ENCODE results near the gene CNPY1. TPM values are rescaled to one million over a fixed set of nuclear protein-coding genes. Genes with fewer than 3 reads are reported as not detected.

CNPY1 gene
- total RNA-seq, 1 donor from 2014 or later, result not detected

DNA sequence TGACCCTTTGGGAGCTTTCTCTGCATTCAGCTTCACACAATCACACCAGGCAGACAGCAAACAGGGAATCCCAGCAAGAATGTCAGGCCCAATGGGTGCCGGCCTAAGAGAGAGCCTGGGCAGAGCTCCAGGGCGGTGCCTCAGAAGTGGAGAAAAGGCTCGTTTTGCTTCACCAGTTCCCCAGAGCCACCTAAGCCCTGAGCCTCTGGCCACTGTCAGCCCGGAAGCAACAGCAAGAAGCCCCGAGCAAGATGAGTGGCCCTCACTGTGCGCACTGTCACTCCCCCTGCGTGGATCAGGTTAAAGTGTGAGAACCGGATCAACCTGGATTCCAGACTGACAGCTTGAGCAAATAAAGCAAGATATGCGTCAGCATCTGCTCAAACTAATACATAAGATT is 14.7 kb downstream of the CNPY1 start:
- H3K4me1 Mint-ChIP-seq (ENCODE audit: unreplicated experiment), result peaks cover 12% of the 10 kb centered on the region
- no peak for DNase-seq (ENCODE audit: low spot score)
- TF ChIP-seq, protein P1, sequence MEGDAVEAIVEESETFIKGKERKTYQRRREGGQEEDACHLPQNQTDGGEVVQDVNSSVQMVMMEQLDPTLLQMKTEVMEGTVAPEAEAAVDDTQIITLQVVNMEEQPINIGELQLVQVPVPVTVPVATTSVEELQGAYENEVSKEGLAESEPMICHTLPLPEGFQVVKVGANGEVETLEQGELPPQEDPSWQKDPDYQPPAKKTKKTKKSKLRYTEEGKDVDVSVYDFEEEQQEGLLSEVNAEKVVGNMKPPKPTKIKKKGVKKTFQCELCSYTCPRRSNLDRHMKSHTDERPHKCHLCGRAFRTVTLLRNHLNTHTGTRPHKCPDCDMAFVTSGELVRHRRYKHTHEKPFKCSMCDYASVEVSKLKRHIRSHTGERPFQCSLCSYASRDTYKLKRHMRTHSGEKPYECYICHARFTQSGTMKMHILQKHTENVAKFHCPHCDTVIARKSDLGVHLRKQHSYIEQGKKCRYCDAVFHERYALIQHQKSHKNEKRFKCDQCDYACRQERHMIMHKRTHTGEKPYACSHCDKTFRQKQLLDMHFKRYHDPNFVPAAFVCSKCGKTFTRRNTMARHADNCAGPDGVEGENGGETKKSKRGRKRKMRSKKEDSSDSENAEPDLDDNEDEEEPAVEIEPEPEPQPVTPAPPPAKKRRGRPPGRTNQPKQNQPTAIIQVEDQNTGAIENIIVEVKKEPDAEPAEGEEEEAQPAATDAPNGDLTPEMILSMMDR (IDR thresholded peaks at IDR 0.05; ENCODE audit: unreplicated experiment), result no peak
- peaks cover 4% of the 10 kb centered on the region for H3K36me3 Mint-ChIP-seq (ENCODE audit: low read depth, unreplicated experiment)
- H3K4me3 Mint-ChIP-seq (ENCODE audit: unreplicated experiment), result no peak overlapping the region
- no peak overlapping the region for H3K27ac Mint-ChIP-seq (ENCODE audit: unreplicated experiment)
- peaks cover 18% of the 10 kb centered on the region for H3K27me3 Mint-ChIP-seq (ENCODE audit: unreplicated experiment)
- no peaks in the 10 kb centered on the region for H3K9me3 Mint-ChIP-seq (ENCODE audit: unreplicated experiment)

DNA sequence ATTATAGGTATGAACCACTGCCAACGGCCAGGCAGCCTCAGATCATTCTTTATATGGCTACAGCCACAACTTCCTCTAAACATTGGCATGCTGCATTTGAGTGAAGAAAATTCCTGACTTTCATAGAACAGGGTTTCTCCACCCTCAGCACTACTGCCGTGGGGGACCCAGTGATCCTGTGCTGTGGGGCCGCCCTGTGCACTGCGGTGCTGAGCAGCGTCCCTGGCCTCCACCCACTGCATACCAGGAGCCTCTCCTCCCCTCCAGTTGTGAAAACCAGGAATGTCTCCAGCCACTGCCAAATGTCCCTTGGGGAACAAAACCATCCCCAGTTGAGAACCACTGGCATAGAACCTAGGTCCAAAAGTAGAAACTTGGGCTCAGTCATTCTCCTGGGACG is 15.8 kb downstream of the CNPY1 start:
- DNase-seq (ENCODE audit: low spot score), result no peak
- Mint-ChIP-seq H3K4me3 (ENCODE audit: unreplicated experiment) (no peak overlapping the region), H3K4me1 (ENCODE audit: unreplicated experiment) (peaks cover 12% of the 10 kb centered on the region), H3K36me3 (ENCODE audit: low read depth, unreplicated experiment) (peaks cover 4% of the 10 kb centered on the region), H3K9me3 (ENCODE audit: unreplicated experiment) (no peaks in the 10 kb centered on the region), H3K27me3 (ENCODE audit: unreplicated experiment) (peaks cover 16% of the 10 kb centered on the region), H3K27ac (ENCODE audit: unreplicated experiment) (no peak overlapping the region)
- TF ChIP-seq, protein P1 (IDR thresholded peaks at IDR 0.05; ENCODE audit: unreplicated experiment), result no peak

DNA sequence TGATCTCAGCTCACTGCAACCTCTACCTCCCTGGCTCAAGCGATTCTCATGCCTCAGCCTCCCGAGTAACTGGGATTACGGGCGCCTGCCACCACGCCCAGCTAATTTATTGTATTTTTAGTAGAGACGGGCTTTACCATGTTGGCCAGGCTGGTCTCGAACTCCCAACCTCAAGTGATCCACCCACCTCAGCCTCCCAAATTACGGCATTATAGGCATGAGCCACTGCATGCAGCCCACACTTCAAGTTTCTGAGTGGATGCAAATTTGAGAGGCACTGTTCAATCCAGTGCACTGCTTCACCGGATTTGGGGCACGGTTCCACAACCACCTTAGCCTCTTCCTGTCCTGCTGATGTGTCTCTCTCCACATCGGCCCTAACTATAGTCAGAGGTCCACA is 16.5 kb downstream of the CNPY1 start:
- DNase-seq (ENCODE audit: low spot score), result no peak
- no peak overlapping the region for H3K27ac Mint-ChIP-seq (ENCODE audit: unreplicated experiment)
- peaks cover 12% of the 10 kb centered on the region for H3K4me1 Mint-ChIP-seq (ENCODE audit: unreplicated experiment)
- TF ChIP-seq, protein P1 (IDR thresholded peaks at IDR 0.05; ENCODE audit: unreplicated experiment), result no peak
- no peak overlapping the region for H3K4me3 Mint-ChIP-seq (ENCODE audit: unreplicated experiment)
- H3K27me3 Mint-ChIP-seq (ENCODE audit: unreplicated experiment), result peaks cover 15% of the 10 kb centered on the region
- H3K36me3 Mint-ChIP-seq (ENCODE audit: low read depth, unreplicated experiment), result peaks cover 4% of the 10 kb centered on the region
- no peaks in the 10 kb centered on the region for H3K9me3 Mint-ChIP-seq (ENCODE audit: unreplicated experiment)

DNA sequence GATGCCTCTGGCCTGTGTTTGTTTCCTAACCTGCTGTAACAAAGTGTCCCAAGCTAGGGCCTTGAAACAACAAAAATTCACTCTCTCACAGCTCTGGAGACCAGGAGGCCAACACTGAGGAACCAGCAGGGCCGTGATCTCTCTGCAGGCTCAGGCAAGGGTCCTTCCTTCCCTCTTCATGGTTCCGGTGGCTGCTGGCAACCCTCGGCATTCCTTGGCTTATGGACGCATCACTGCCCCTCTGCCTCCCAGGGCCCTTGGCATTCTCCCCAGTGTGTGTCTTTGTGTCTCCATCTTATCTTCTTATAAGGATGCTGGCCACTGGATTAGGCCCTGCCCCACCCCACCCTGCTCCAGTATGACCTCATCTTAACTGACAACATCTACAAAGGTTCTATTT is 17.0 kb downstream of the CNPY1 start:
- H3K9me3 Mint-ChIP-seq (ENCODE audit: unreplicated experiment), result no peaks in the 10 kb centered on the region

DNA sequence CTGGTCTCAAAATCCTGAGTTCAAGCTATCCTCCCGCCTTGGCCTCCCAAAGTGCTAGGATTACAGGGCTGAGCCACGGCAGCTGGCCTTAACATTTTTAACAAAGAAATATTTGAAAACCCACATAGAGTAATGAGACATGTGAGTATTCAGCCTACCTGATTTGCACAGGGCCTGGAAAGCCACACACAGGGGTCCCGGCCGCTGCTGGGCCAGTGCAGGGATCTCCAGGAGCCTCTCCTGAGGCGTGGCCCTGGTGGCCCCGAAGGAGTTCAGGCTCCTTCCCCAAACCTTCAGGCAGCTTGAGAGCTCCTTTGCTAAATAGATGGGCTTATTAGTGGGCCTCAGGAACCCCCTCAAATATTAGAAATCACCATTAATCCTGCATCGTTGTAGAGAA is 18.7 kb downstream of the CNPY1 start:
- Mint-ChIP-seq H3K36me3 (ENCODE audit: low read depth, unreplicated experiment) (no peaks in the 10 kb centered on the region), H3K27ac (ENCODE audit: unreplicated experiment) (no peak overlapping the region), H3K4me3 (ENCODE audit: unreplicated experiment) (no peak overlapping the region), H3K9me3 (ENCODE audit: unreplicated experiment) (no peaks in the 10 kb centered on the region), H3K27me3 (ENCODE audit: unreplicated experiment) (peaks cover 11% of the 10 kb centered on the region), H3K4me1 (ENCODE audit: unreplicated experiment) (peaks cover under 1% of the 10 kb centered on the region)
- TF ChIP-seq, protein P1 (IDR thresholded peaks at IDR 0.05; ENCODE audit: unreplicated experiment), result no peak
- no peak for DNase-seq (ENCODE audit: low spot score)

More for the DNA sequence above, 17.0 kb downstream of the CNPY1 start:
- TF ChIP-seq, protein P1 (IDR thresholded peaks at IDR 0.05; ENCODE audit: unreplicated experiment), result no peak
- peaks cover 10% of the 10 kb centered on the region for H3K4me1 Mint-ChIP-seq (ENCODE audit: unreplicated experiment)
- peaks cover 3% of the 10 kb centered on the region for H3K36me3 Mint-ChIP-seq (ENCODE audit: low read depth, unreplicated experiment)
- no peak overlapping the region for H3K27ac Mint-ChIP-seq (ENCODE audit: unreplicated experiment)
- no peak for DNase-seq (ENCODE audit: low spot score)
- no peak overlapping the region for H3K4me3 Mint-ChIP-seq (ENCODE audit: unreplicated experiment)
- H3K27me3 Mint-ChIP-seq (ENCODE audit: unreplicated experiment), result peaks cover 14% of the 10 kb centered on the region
